WTC11 (cell line): ENCODE results near the gene NRN1L. TPM values are rescaled to one million over a fixed set of nuclear protein-coding genes. Genes with fewer than 3 reads are reported as not detected.

Experiments
- ARID4B ChIP-seq: sonication (generic); formaldehyde crosslinking; IDR thresholded peaks from 2 replicates; pipeline ENCODE4 v1.8.0; 2023; ENCODE audit warnings: missing genetic modification reagents, mild to moderate bottlenecking, borderline replicate concordance
- ATF1 ChIP-seq: sonication (generic); formaldehyde crosslinking; IDR thresholded peaks from 2 replicates; pipeline ENCODE4 v1.8.1; 2023; ENCODE audit warnings: mild to moderate bottlenecking, moderate library complexity, missing genetic modification reagents
- ATF6 ChIP-seq: sonication (generic); formaldehyde crosslinking; IDR thresholded peaks from 2 replicates; pipeline ENCODE4 v1.8.1; 2023; ENCODE audit warnings: mild to moderate bottlenecking, missing genetic modification reagents
- CBFB ChIP-seq: sonication (generic); formaldehyde crosslinking; IDR thresholded peaks from 2 replicates; pipeline ENCODE4 v1.8.1; 2022; ENCODE audit warnings: mild to moderate bottlenecking, low read depth, missing genetic modification reagents
- CDX4 ChIP-seq: fragments of 250-450 bp; sonication (Bioruptor Pico); IDR thresholded peaks from 2 replicates; pipeline ENCODE4 v1.9.0; 2021; ENCODE audit warnings: moderate library complexity, mild to moderate bottlenecking, inconsistent platforms, borderline replicate concordance
- E2F1 ChIP-seq: sonication (generic); formaldehyde crosslinking; IDR thresholded peaks from 2 replicates; pipeline ENCODE4 v1.8.0; 2022; ENCODE audit warnings: mild to moderate bottlenecking, missing genetic modification reagents
- ELF4 ChIP-seq: sonication (generic); formaldehyde crosslinking; IDR thresholded peaks from 2 replicates; pipeline ENCODE4 v1.8.1; 2022; ENCODE audit warnings: low read depth, mild to moderate bottlenecking, moderate library complexity, missing genetic modification reagents
- ERG ChIP-seq: fragments of 250-450 bp; sonication (Bioruptor Pico); IDR thresholded peaks from 2 replicates; pipeline ENCODE4 v1.8.0; 2021; ENCODE audit warnings: mild to moderate bottlenecking
- FOXK1 ChIP-seq: sonication (generic); formaldehyde crosslinking; IDR thresholded peaks from 2 replicates; pipeline ENCODE4 v1.8.0; 2022; ENCODE audit warnings: mild to moderate bottlenecking, moderate library complexity, missing genetic modification reagents
- FOXP1 ChIP-seq: sonication (generic); formaldehyde crosslinking; IDR thresholded peaks from 2 replicates; pipeline ENCODE4 v1.8.0; 2022; ENCODE audit warnings: missing genetic modification reagents, mild to moderate bottlenecking, moderate library complexity, borderline replicate concordance
- GTF2I ChIP-seq: fragments of 250-450 bp; sonication (Bioruptor Pico); conservative IDR thresholded peaks from 2 replicates; pipeline ENCODE4 v1.4.0; 2021; ENCODE audit warnings: mild to moderate bottlenecking
- MLX ChIP-seq: sonication (generic); formaldehyde crosslinking; IDR thresholded peaks from 2 replicates; pipeline ENCODE4 v1.8.1; 2023; ENCODE audit warnings: mild to moderate bottlenecking, missing genetic modification reagents, moderate library complexity
- NFYB ChIP-seq: sonication (generic); formaldehyde crosslinking; conservative IDR thresholded peaks from 2 replicates; pipeline ENCODE4 v1.8.0; 2022; ENCODE audit warnings: low read depth, missing genetic modification reagents
- SMAD4 ChIP-seq: sonication (generic); formaldehyde crosslinking; IDR thresholded peaks from 2 replicates; pipeline ENCODE4 v1.8.0; 2022; ENCODE audit warnings: mild to moderate bottlenecking, missing genetic modification reagents
- TEAD1 ChIP-seq: sonication (generic); formaldehyde crosslinking; IDR thresholded peaks from 2 replicates; pipeline ENCODE4 v1.8.0; 2022; ENCODE audit warnings: mild to moderate bottlenecking, missing genetic modification reagents
- ZNF219 ChIP-seq: sonication (generic); formaldehyde crosslinking; IDR thresholded peaks from 2 replicates; pipeline ENCODE4 v1.8.0; 2023; ENCODE audit warnings: missing genetic modification reagents, mild to moderate bottlenecking, borderline replicate concordance
- ZNF281 ChIP-seq: sonication (generic); formaldehyde crosslinking; IDR thresholded peaks from 2 replicates; pipeline ENCODE4 v1.8.0; 2023; ENCODE audit warnings: mild to moderate bottlenecking, missing genetic modification reagents
- ZNF532 ChIP-seq: fragments of 250-450 bp; sonication (Bioruptor Pico); IDR thresholded peaks from 2 replicates; pipeline ENCODE4 v1.9.0; 2021; ENCODE audit warnings: mild to moderate bottlenecking, borderline replicate concordance
- total RNA-seq: library from RNA; stranded (reverse); gene quantifications from 3 replicates; pipeline ENCODE4 v1.2.3, GENCODE V29; 2021

Gene NRN1L
- total RNA-seq, 1 experiment from 2014 or later, result 12.4 TPM

- TF ChIP-seq ZNF532 (CRISPR knock-in tag) (no peak), FOXK1 (CRISPR knock-in tag) (peak; percentile 82), ZNF281 (CRISPR knock-in tag) (peak; percentile 96), CDX4 (CRISPR knock-in tag) (no peak), ZNF219 (CRISPR knock-in tag) (no peak), ATF1 (CRISPR knock-in tag) (peak; percentile 78; the same call in 1 of the 2 replicates), ARID4B (CRISPR knock-in tag) (peak; percentile 82; the same call in 1 of the 2 replicates), ERG (CRISPR knock-in tag) (no peak), MLX (no peak), FOXP1 (CRISPR knock-in tag) (peak; percentile 0; the same call in 1 of the 2 replicates), NFYB (CRISPR knock-in tag) (no peak), TEAD1 (CRISPR knock-in tag) (peak; percentile 90), CBFB (no peak; the same call in 1 of the 2 replicates), E2F1 (peak; percentile 33; the same call in 1 of the 2 replicates), ATF6 (CRISPR knock-in tag) (no peak), SMAD4 (CRISPR knock-in tag) (peak; percentile 79; the same call in 1 of the 2 replicates), ELF4 (CRISPR knock-in tag) (no peak), GTF2I (CRISPR knock-in tag) (peak; percentile 66; the same call in 1 of the 2 replicates)
Observed at GRCh38 chr16:67846320-67847063, 38.2 kb upstream of the NRN1L start, which contains the start of gene NUTF2 (continued).
